Measurements from ENCODE around the gene HCAR1.

DNA sequence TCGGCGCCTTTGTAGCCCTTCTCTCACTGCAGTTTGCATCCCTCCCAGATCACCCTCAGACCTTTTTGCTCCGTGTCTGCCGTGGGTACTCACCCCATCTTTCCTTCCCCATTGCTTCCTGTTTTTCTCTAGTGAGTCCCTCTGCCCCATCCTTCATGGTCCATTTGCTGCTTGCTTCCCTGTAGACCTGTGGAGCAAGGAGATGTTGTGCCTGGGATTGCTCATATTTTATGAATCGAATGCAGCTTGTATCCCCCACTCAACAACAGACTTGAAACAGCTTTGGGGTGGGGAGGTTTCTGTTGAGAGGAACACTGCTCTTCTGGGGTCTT is 22.6 kb upstream of the HCAR1 start:
- TF ChIP-seq, protein P1, sequence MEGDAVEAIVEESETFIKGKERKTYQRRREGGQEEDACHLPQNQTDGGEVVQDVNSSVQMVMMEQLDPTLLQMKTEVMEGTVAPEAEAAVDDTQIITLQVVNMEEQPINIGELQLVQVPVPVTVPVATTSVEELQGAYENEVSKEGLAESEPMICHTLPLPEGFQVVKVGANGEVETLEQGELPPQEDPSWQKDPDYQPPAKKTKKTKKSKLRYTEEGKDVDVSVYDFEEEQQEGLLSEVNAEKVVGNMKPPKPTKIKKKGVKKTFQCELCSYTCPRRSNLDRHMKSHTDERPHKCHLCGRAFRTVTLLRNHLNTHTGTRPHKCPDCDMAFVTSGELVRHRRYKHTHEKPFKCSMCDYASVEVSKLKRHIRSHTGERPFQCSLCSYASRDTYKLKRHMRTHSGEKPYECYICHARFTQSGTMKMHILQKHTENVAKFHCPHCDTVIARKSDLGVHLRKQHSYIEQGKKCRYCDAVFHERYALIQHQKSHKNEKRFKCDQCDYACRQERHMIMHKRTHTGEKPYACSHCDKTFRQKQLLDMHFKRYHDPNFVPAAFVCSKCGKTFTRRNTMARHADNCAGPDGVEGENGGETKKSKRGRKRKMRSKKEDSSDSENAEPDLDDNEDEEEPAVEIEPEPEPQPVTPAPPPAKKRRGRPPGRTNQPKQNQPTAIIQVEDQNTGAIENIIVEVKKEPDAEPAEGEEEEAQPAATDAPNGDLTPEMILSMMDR (IDR thresholded peaks at IDR 0.05): no peak
- TF ChIP-seq SMC3 (IDR thresholded peaks at IDR 0.05; ENCODE audit: low read depth, low read length) (no peak), NRF1 (IDR thresholded peaks at IDR 0.05; ENCODE audit: low read depth, low read length) (no peak), EP300 (IDR thresholded peaks at IDR 0.05; ENCODE audit: borderline replicate concordance in 1 of 2, low read depth in 1 of 2, low read length in 1 of 2) (no peak), RXRA (IDR thresholded peaks at IDR 0.05; ENCODE audit: borderline replicate concordance, low read depth) (no peak), YY1 (IDR thresholded peaks at IDR 0.05; ENCODE audit: low read depth) (no peak), POLR2AphosphoS5 (IDR thresholded peaks at IDR 0.05; ENCODE audit: low read depth, low read length) (no peak)
- TF ChIP-seq, protein P2, sequence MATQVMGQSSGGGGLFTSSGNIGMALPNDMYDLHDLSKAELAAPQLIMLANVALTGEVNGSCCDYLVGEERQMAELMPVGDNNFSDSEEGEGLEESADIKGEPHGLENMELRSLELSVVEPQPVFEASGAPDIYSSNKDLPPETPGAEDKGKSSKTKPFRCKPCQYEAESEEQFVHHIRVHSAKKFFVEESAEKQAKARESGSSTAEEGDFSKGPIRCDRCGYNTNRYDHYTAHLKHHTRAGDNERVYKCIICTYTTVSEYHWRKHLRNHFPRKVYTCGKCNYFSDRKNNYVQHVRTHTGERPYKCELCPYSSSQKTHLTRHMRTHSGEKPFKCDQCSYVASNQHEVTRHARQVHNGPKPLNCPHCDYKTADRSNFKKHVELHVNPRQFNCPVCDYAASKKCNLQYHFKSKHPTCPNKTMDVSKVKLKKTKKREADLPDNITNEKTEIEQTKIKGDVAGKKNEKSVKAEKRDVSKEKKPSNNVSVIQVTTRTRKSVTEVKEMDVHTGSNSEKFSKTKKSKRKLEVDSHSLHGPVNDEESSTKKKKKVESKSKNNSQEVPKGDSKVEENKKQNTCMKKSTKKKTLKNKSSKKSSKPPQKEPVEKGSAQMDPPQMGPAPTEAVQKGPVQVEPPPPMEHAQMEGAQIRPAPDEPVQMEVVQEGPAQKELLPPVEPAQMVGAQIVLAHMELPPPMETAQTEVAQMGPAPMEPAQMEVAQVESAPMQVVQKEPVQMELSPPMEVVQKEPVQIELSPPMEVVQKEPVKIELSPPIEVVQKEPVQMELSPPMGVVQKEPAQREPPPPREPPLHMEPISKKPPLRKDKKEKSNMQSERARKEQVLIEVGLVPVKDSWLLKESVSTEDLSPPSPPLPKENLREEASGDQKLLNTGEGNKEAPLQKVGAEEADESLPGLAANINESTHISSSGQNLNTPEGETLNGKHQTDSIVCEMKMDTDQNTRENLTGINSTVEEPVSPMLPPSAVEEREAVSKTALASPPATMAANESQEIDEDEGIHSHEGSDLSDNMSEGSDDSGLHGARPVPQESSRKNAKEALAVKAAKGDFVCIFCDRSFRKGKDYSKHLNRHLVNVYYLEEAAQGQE (IDR thresholded peaks at IDR 0.05; ENCODE audit: low read depth, low read length): no peak
